HCT116 (cell line): Measurements from ENCODE around the gene CPA4. TPM values are rescaled to one million over a fixed set of nuclear protein-coding genes. Genes with fewer than 3 reads are reported as not detected.

Source experiments
- ATAC-seq: fragments of 200-7000 bp; cut with Tn5 transposase; 2 replicates; pipeline ENCODE4 v1.9.1; 2020; ENCODE audit warnings: mild to moderate bottlenecking, moderate library complexity
- BruUV-seq: library from RNA; stranded (reverse); fragments of 400-500 nt; replicated peaks from 2 replicates; lab custom pipeline; 2021; lab: Mats Ljungman, UMichigan
- CTCF ChIA-PET: fragments of 300-600 bp; sonication (Branson Sonifier 250); formaldehyde crosslinking; loops from one replicate; lab custom pipeline; 2021; ENCODE audit warnings: antibody characterized with exemption; lab: Charles Lee
- POLR2A ChIA-PET: fragments of 300-600, 350-600 bp; sonication (Branson Sonifier 250); formaldehyde crosslinking; loops from one replicate; lab custom pipeline; 2021; ENCODE audit warnings: antibody characterized with exemption; lab: Charles Lee
- RAD21 ChIA-PET, 2 experiments: fragments of 300-600 bp; sonication (Branson Sonifier 250); formaldehyde crosslinking; loops; one replicate each; lab custom pipeline; 2023; ENCODE audit warnings: low total read pairs in 2 of 2; ENCODE audit not compliant: uncharacterized antibody in 2 of 2, unreplicated experiment in 2 of 2, low non-redundant PET in 1 of 2; lab: Charles Lee
- DNase-seq: peaks from one replicate; pipeline ENCODE4 v3.0.0-alpha.2; 2010; ENCODE audit warnings: low read depth, low spot score
- H2AFZ ChIP-seq: fragments of 200-600 bp; shearing (Covaris generic), sonication (generic); 2 replicates; pipeline ENCODE4 v1.6.1; 2017; ENCODE audit warnings: low read depth, mixed run types, mixed read lengths, antibody characterized with exemption, low read length; ENCODE audit not compliant: poor library complexity, severe bottlenecking
- H3K27ac ChIP-seq: 2 replicates; pipeline ENCODE4 v1.5.1; 2012; ENCODE audit warnings: low read depth, low read length
- H3K27me3 ChIP-seq: fragments of 200-600 bp; sonication (generic); 2 replicates; pipeline ENCODE4 v1.6.1; 2016; ENCODE audit warnings: mixed run types, low read length, mixed read lengths; ENCODE audit not compliant: insufficient read depth
- H3K36me3 ChIP-seq, 2 experiments: fragments of 200-500 bp in 1 of 2; fragments of 200-600 bp in 1 of 2; sonication (Bioruptor generic) in 1 of 2; sonication (generic) in 1 of 2; 2 replicates each; pipeline versions ENCODE4 v1.5.1 to v1.6.1; 2014 to 2016; ENCODE audit warnings: low read length in 2 of 2, inconsistent platforms in 1 of 2, mixed read lengths in 1 of 2, mixed run types in 1 of 2; ENCODE audit not compliant: insufficient read depth in 2 of 2, control insufficient read depth in 1 of 2
- H3K4me1 ChIP-seq, 2 experiments: fragments of 200-600 bp in 1 of 2; sonication (generic) in 1 of 2; 2 replicates each; pipeline versions ENCODE4 v1.5.1 to v1.6.1; 2012 to 2017; ENCODE audit warnings: low read length in 2 of 2, inconsistent platforms in 1 of 2, mild to moderate bottlenecking in 1 of 2, mixed read lengths in 1 of 2, mixed run types in 1 of 2, moderate library complexity in 1 of 2; ENCODE audit not compliant: insufficient read depth in 2 of 2, control insufficient read depth in 1 of 2
- H3K4me2 ChIP-seq: fragments of 200-600 bp; sonication (generic); 2 replicates; pipeline ENCODE4 v1.6.1; 2017; ENCODE audit warnings: mixed run types, low read length, mixed read lengths
- H3K4me3 ChIP-seq, 2 experiments: fragments of 200-600 bp in 1 of 2; sonication (generic) in 1 of 2; replicated peaks in 1 of 2; 2 replicates each; pipeline ENCODE4 v1.5.1; 2011 to 2016; ENCODE audit warnings: low read length in 2 of 2, control low read depth in 1 of 2, low read depth in 1 of 2, mild to moderate bottlenecking in 1 of 2, mixed read lengths in 1 of 2, mixed run types in 1 of 2
- H3K79me2 ChIP-seq: fragments of 200-600 bp; sonication (generic); 2 replicates; pipeline ENCODE4 v1.6.1; 2017; ENCODE audit warnings: mild to moderate bottlenecking, mixed run types, low read length, moderate library complexity, mixed read lengths; ENCODE audit not compliant: insufficient read depth
- H3K9ac ChIP-seq: fragments of 200-600 bp; sonication (generic); 2 replicates; pipeline ENCODE4 v1.6.1; 2016; ENCODE audit warnings: low read length, mixed read lengths
- H3K9me2 ChIP-seq: fragments of 200-600 bp; sonication (generic), shearing (Covaris generic); 2 replicates; pipeline ENCODE4 v1.6.1; 2017; ENCODE audit warnings: mixed run types, mild to moderate bottlenecking, moderate library complexity; ENCODE audit not compliant: insufficient read depth
- H3K9me3 ChIP-seq, 2 experiments: fragments of 200-500 bp in 1 of 2; fragments of 200-600 bp in 1 of 2; sonication (Bioruptor generic) in 1 of 2; sonication (generic) in 1 of 2; 2 replicates each; pipeline ENCODE4 v1.6.1; 2014 to 2017; ENCODE audit warnings: low read length in 2 of 2, mixed read lengths in 2 of 2, inconsistent platforms in 1 of 2, low read depth in 1 of 2, mild to moderate bottlenecking in 1 of 2, mixed run types in 1 of 2, moderate library complexity in 1 of 2; ENCODE audit not compliant: control insufficient read depth in 1 of 2, insufficient read depth in 1 of 2
- H4K20me1 ChIP-seq: fragments of 200-600 bp; sonication (generic), shearing (Covaris generic); 2 replicates; pipeline ENCODE4 v1.6.1; 2017; ENCODE audit warnings: mixed run types, mild to moderate bottlenecking, moderate library complexity; ENCODE audit not compliant: insufficient read depth
- ATF3 ChIP-seq: IDR thresholded peaks from 2 replicates; pipeline ENCODE4 v1.6.1; 2012
- CBX3 ChIP-seq: IDR thresholded peaks from 2 replicates; pipeline ENCODE4 v1.6.1; 2012; ENCODE audit warnings: low read depth
- CEBPB ChIP-seq: IDR thresholded peaks from 2 replicates; pipeline ENCODE4 v1.6.1; 2012; ENCODE audit warnings: low read depth
- EGR1 ChIP-seq: IDR thresholded peaks from 2 replicates; pipeline ENCODE4 v1.6.1; 2012; ENCODE audit warnings: low read depth
- EZH2 ChIP-seq: fragments of 200-600 bp; sonication (generic); IDR thresholded peaks from 2 replicates; pipeline ENCODE4 v1.6.1; 2017; ENCODE audit warnings: antibody characterized with exemption, mixed run types
- EZH2phosphoT487 ChIP-seq: fragments of 200-600 bp; IDR thresholded peaks from 2 replicates; pipeline ENCODE4 v1.6.1; 2018; ENCODE audit warnings: antibody characterized with exemption, borderline replicate concordance
- FOSL1 ChIP-seq: IDR thresholded peaks from 2 replicates; pipeline ENCODE4 v1.6.1; 2012; ENCODE audit warnings: low read depth
- POLR2A ChIP-seq: IDR thresholded peaks from 2 replicates; pipeline ENCODE4 v1.7.0; 2011; ENCODE audit warnings: borderline replicate concordance; ENCODE audit not compliant: insufficient read depth, insufficient read length; ENCODE audit errors: extremely low read depth
- RAD21 ChIP-seq: IDR thresholded peaks from 2 replicates; pipeline ENCODE4 v1.6.1; 2012; ENCODE audit warnings: low read depth, mild to moderate bottlenecking
- SIN3A ChIP-seq: IDR thresholded peaks from 2 replicates; pipeline ENCODE4 v1.6.1; 2012; ENCODE audit warnings: low read depth
- SP1 ChIP-seq: IDR thresholded peaks from 2 replicates; pipeline ENCODE4 v1.6.1; 2012; ENCODE audit warnings: low read depth
- SRF ChIP-seq: IDR thresholded peaks from 2 replicates; pipeline ENCODE4 v1.6.1; 2012; ENCODE audit warnings: low read depth
- YY1 ChIP-seq: IDR thresholded peaks from 2 replicates; pipeline ENCODE4 v1.6.1; 2011; ENCODE audit warnings: low read length, low read depth, moderate library complexity, mild to moderate bottlenecking; ENCODE audit not compliant: insufficient replicate concordance; ENCODE audit errors: extremely low read depth
- intact Hi-C: fragments of 100-400 bp; cut with micrococcal nuclease; formaldehyde crosslinking; loops from 2 replicates; pipeline ENCODE4 v1.10.0; 2022
- total RNA-seq: library from RNA; stranded (reverse); gene quantifications from one replicate; pipeline ENCODE4 v1.2.1, GENCODE V29; 2021; ENCODE audit not compliant: unreplicated experiment
- TF ChIP-seq, protein P1 (sequence below): IDR thresholded peaks from 2 replicates; pipeline ENCODE4 v1.6.1; 2012
- TF ChIP-seq, protein P2 (sequence below), 3 experiments: fragments of 200-600 bp in 1 of 3; sonication (generic) in 1 of 3; IDR thresholded peaks in 2 of 3; conservative IDR thresholded peaks in 1 of 3; 2 replicates each; pipeline ENCODE4 v1.5.1; 2012 to 2017; ENCODE audit warnings: low read depth in 2 of 3, low read length in 2 of 3, antibody characterized with exemption in 1 of 3, borderline replicate concordance in 1 of 3, control low read depth in 1 of 3, mild to moderate bottlenecking in 1 of 3, mixed read lengths in 1 of 3, mixed run types in 1 of 3, moderate library complexity in 1 of 3; ENCODE audit not compliant: insufficient read depth in 1 of 3
- TF ChIP-seq, protein P3 (sequence below): IDR thresholded peaks from 2 replicates; pipeline ENCODE4 v1.6.1; 2012; ENCODE audit warnings: low read depth

The CPA4 gene
- total RNA-seq, 1 experiment from 2014 or later = 38.7 TPM

DNA sequence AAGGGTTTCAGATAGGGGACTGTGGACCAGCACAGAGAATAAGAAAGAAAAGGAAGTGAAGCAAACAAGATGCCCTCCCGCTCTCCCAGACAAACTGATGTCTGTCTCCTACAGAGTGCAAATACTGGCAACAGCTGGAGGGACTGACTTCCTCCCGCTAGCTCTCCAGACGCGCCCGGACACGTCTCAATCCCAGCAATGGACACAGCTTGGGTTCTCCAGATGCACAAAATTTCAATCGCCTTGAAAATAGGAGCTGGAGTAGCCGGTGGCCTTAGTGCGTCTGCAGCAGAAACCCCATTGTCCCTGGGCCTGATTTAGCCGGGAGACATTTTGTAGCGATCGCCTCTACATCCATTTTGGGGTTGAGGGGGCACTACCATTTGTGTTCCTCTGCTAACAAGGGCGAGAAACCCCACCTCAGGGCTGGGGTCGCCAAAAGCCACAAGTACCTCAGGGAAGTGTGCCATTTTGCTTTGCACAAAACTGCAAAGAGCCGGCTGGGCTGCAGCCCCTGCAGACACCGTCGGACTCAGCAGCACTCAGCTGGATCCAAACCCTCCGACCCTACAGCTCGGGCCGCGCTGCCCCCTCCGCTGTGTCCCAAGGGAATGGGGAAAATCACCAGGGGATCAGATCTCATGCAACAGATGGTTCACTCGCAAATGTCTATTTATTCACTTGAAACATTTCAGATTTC lies 20.4 kb upstream of the CPA4 start:
- Histone ChIP-seq H3K79me2 (no peaks in the 10 kb centered on the region), H3K27me3 (no peaks in the 10 kb centered on the region), H2AFZ (no peak overlapping the region), H3K27ac (no peak overlapping the region), H3K9ac (no peak overlapping the region), H3K9me2 (no peaks in the 10 kb centered on the region), H4K20me1 (no peaks in the 10 kb centered on the region), H3K4me1 (peaks cover 0 to 3% of the 10 kb centered on the region in 2 experiments; a peak in 1 of 4 replicates), H3K4me3 (no peak overlapping the region), H3K9me3 (no peaks in the 10 kb centered on the region), H3K36me3 (no peaks in the 10 kb centered on the region), H3K4me2 (no peak overlapping the region)
- ChIA-PET POLR2A (interaction anchor here (0.6 kb wide), 1 partner anchor 18 kb away, joined by 3 read pairs; no protein-coding TSS in a partner anchor), RAD21 (interaction anchor here in 1 of 2 experiments (0.7 kb wide), 1 partner anchor 160 kb away, joined by 5 read pairs; no protein-coding TSS in a partner anchor), CTCF (no interaction called here)
- no TSS peak for BruUV-seq
- intact Hi-C loops = loop anchor here (10.0 kb wide), 1 partner anchor 212 kb away; no protein-coding TSS in a partner anchor
- TF ChIP-seq EGR1 = no peak
- no peak for TF ChIP-seq FOSL1
- no peak for TF ChIP-seq CEBPB
- TF ChIP-seq EZH2 = no peak
- TF ChIP-seq, protein P1, sequence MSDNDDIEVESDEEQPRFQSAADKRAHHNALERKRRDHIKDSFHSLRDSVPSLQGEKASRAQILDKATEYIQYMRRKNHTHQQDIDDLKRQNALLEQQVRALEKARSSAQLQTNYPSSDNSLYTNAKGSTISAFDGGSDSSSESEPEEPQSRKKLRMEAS = no peak
- TF ChIP-seq SRF = no peak
- TF ChIP-seq YY1 = no peak
- TF ChIP-seq EZH2phosphoT487 = no peak
- TF ChIP-seq RAD21 = no peak
- TF ChIP-seq ATF3 = no peak
- TF ChIP-seq, protein P2, sequence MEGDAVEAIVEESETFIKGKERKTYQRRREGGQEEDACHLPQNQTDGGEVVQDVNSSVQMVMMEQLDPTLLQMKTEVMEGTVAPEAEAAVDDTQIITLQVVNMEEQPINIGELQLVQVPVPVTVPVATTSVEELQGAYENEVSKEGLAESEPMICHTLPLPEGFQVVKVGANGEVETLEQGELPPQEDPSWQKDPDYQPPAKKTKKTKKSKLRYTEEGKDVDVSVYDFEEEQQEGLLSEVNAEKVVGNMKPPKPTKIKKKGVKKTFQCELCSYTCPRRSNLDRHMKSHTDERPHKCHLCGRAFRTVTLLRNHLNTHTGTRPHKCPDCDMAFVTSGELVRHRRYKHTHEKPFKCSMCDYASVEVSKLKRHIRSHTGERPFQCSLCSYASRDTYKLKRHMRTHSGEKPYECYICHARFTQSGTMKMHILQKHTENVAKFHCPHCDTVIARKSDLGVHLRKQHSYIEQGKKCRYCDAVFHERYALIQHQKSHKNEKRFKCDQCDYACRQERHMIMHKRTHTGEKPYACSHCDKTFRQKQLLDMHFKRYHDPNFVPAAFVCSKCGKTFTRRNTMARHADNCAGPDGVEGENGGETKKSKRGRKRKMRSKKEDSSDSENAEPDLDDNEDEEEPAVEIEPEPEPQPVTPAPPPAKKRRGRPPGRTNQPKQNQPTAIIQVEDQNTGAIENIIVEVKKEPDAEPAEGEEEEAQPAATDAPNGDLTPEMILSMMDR (IDR thresholded peaks at IDR 0.05 in 2 of 3, conservative IDR thresholded peaks at IDR 0.05 in 1 of 3; ENCODE audit: borderline replicate concordance in 1 of 3, insufficient read depth in 1 of 3, low read depth in 2 of 3, low read length in 2 of 3) = no peak
- no peak for TF ChIP-seq CBX3
- no peak for TF ChIP-seq SIN3A
- TF ChIP-seq SP1 = no peak
- TF ChIP-seq, protein P3, sequence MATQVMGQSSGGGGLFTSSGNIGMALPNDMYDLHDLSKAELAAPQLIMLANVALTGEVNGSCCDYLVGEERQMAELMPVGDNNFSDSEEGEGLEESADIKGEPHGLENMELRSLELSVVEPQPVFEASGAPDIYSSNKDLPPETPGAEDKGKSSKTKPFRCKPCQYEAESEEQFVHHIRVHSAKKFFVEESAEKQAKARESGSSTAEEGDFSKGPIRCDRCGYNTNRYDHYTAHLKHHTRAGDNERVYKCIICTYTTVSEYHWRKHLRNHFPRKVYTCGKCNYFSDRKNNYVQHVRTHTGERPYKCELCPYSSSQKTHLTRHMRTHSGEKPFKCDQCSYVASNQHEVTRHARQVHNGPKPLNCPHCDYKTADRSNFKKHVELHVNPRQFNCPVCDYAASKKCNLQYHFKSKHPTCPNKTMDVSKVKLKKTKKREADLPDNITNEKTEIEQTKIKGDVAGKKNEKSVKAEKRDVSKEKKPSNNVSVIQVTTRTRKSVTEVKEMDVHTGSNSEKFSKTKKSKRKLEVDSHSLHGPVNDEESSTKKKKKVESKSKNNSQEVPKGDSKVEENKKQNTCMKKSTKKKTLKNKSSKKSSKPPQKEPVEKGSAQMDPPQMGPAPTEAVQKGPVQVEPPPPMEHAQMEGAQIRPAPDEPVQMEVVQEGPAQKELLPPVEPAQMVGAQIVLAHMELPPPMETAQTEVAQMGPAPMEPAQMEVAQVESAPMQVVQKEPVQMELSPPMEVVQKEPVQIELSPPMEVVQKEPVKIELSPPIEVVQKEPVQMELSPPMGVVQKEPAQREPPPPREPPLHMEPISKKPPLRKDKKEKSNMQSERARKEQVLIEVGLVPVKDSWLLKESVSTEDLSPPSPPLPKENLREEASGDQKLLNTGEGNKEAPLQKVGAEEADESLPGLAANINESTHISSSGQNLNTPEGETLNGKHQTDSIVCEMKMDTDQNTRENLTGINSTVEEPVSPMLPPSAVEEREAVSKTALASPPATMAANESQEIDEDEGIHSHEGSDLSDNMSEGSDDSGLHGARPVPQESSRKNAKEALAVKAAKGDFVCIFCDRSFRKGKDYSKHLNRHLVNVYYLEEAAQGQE = no peak
- TF ChIP-seq POLR2A = no peak
- ATAC-seq (no peak), DNase-seq (no peak)
